ENCODE measurements around the gene CBX6. TPM values are rescaled to one million over a fixed set of nuclear protein-coding genes. Genes with fewer than 3 reads are reported as not detected.
"Not testable (repeated sequence)": the region's sequence is repeated elsewhere in the genome, so short reads cannot be mapped to it uniquely, and the experiment has no call there.

The CBX6 gene
- total RNA-seq, 2 experiments from 2014 or later = 73.1 to 124 TPM

GRCh38 chr22:38862375-38863329, 9.4 kb downstream of the CBX6 start:
- CTCF ChIA-PET = interaction anchor here (2.4 kb wide), 1 partner anchor 93 kb away, joined by 7 read pairs; no protein-coding TSS in a partner anchor
- Mint-ChIP-seq H3K4me3 (no peak overlapping the region), H3K4me1 (peaks cover 3% of the 10 kb centered on the region), H3K27me3 (peaks cover under 1% of the 10 kb centered on the region), H3K36me3 (peaks cover 3% of the 10 kb centered on the region), H3K27ac (no peak overlapping the region), H3K9me3 (ENCODE audit: low read depth) (no peaks in the 10 kb centered on the region)
- DNase-seq (no peak), ATAC-seq (no peak)

- ATAC-seq = no peak
- Mint-ChIP-seq H3K36me3 (peaks cover 1% of the 10 kb centered on the region), H3K9me3 (ENCODE audit: low read depth) (no peaks in the 10 kb centered on the region), H3K4me3 (no peak overlapping the region), H3K27me3 (peaks cover 8% of the 10 kb centered on the region), H3K27ac (no peak overlapping the region), H3K4me1 (peaks cover 2% of the 10 kb centered on the region)
- CTCF ChIA-PET = interaction anchor here (2.0 to 2.4 kb wide), 2 partner anchors 8 to 92 kb away, joined by 7 to 10 read pairs; no protein-coding TSS in a partner anchor
- DNase-seq = no peak
Observed at GRCh38 chr22:38861927-38862326, 10.1 kb downstream of the CBX6 start.

GRCh38 chr22:38861170-38861876, 10.7 kb downstream of the CBX6 start:
- Mint-ChIP-seq H3K27me3 (peaks cover 9% of the 10 kb centered on the region), H3K9me3 (ENCODE audit: low read depth) (no peaks in the 10 kb centered on the region), H3K4me3 (no peak overlapping the region), H3K36me3 (peaks cover 1% of the 10 kb centered on the region), H3K4me1 (peaks cover 2% of the 10 kb centered on the region), H3K27ac (no peak overlapping the region)
- CTCF ChIA-PET = interaction anchor here (2.0 to 2.4 kb wide), 2 partner anchors 8 to 92 kb away, joined by 7 to 10 read pairs; no protein-coding TSS in a partner anchor
- DNase-seq (no peak), ATAC-seq (no peak)

GRCh38 chr22:38860283-38861169, 11.5 kb downstream of the CBX6 start:
- Mint-ChIP-seq H3K27me3 (peaks cover 10% of the 10 kb centered on the region), H3K27ac (no peak overlapping the region), H3K4me1 (peaks cover 2% of the 10 kb centered on the region), H3K4me3 (no peak overlapping the region), H3K36me3 (peaks cover 1% of the 10 kb centered on the region), H3K9me3 (ENCODE audit: low read depth) (no peaks in the 10 kb centered on the region)
- CTCF ChIA-PET = interaction anchor here (2.0 to 2.4 kb wide), 2 partner anchors 9 to 91 kb away, joined by 7 to 10 read pairs; no protein-coding TSS in a partner anchor
- no peak for DNase-seq
- ATAC-seq = no peak

GRCh38 chr22:38859581-38860282, 12.3 kb downstream of the CBX6 start:
- Mint-ChIP-seq H3K9me3 (ENCODE audit: low read depth) (no peaks in the 10 kb centered on the region), H3K4me3 (no peak overlapping the region), H3K27me3 (peaks cover 14% of the 10 kb centered on the region), H3K4me1 (no peaks in the 10 kb centered on the region), H3K36me3 (peaks cover 1% of the 10 kb centered on the region), H3K27ac (no peak overlapping the region)
- no peak for ATAC-seq
- CTCF ChIA-PET = interaction anchor here (2.0 to 3.0 kb wide), 2 partner anchors 10 to 11 kb away, joined by 10 to 11 read pairs; no protein-coding TSS in a partner anchor
- DNase-seq = no peak

GRCh38 chr22:38858492-38858891, 13.5 kb downstream of the CBX6 start:
- no peak for DNase-seq
- no peak for ATAC-seq
- Mint-ChIP-seq H3K36me3 (no peaks in the 10 kb centered on the region), H3K4me3 (no peak overlapping the region), H3K27ac (no peak overlapping the region), H3K4me1 (no peaks in the 10 kb centered on the region), H3K9me3 (ENCODE audit: low read depth) (no peaks in the 10 kb centered on the region), H3K27me3 (peaks cover 17% of the 10 kb centered on the region)
- CTCF ChIA-PET = interaction anchor here (3.0 kb wide), 1 partner anchor 12 kb away, joined by 11 read pairs; no protein-coding TSS in a partner anchor

- H3K4me3 Mint-ChIP-seq; ATAC-seq; H3K9me3 Mint-ChIP-seq (ENCODE audit: low read depth); H3K36me3 Mint-ChIP-seq; H3K27ac Mint-ChIP-seq; H3K4me1 Mint-ChIP-seq; DNase-seq: not testable (repeated sequence)
- H3K27me3 Mint-ChIP-seq = peaks cover 25% of the 10 kb centered on the region
- CTCF ChIA-PET = interaction anchor here (3.7 kb wide), 1 partner anchor 15 kb away, joined by 24 read pairs; no protein-coding TSS in a partner anchor
Observed at GRCh38 chr22:38854476-38854875, 17.5 kb downstream of the CBX6 start.

GRCh38 chr22:38853883-38854282, 18.1 kb downstream of the CBX6 start:
- not testable (repeated sequence) for H3K36me3 Mint-ChIP-seq; H3K9me3 Mint-ChIP-seq (ENCODE audit: low read depth); DNase-seq; ATAC-seq; H3K4me3 Mint-ChIP-seq; H3K27ac Mint-ChIP-seq; H3K4me1 Mint-ChIP-seq
- peaks cover 28% of the 10 kb centered on the region for H3K27me3 Mint-ChIP-seq
- CTCF ChIA-PET = interaction anchor here (3.7 kb wide), 1 partner anchor 16 kb away, joined by 24 read pairs; no protein-coding TSS in a partner anchor

GRCh38 chr22:38853196-38853651, 18.8 kb downstream of the CBX6 start:
- H3K4me1 Mint-ChIP-seq = no peaks in the 10 kb centered on the region
- no peaks in the 10 kb centered on the region for H3K9me3 Mint-ChIP-seq (ENCODE audit: low read depth)
- no peak overlapping the region for H3K27ac Mint-ChIP-seq
- no peaks in the 10 kb centered on the region for H3K36me3 Mint-ChIP-seq
- no peak for DNase-seq
- H3K27me3 Mint-ChIP-seq = peaks cover 30% of the 10 kb centered on the region
- no peak overlapping the region for H3K4me3 Mint-ChIP-seq
- CTCF ChIA-PET = interaction anchor here (3.7 kb wide), 1 partner anchor 16 kb away, joined by 24 read pairs; no protein-coding TSS in a partner anchor
- ATAC-seq = no peak

- no peak for ATAC-seq
Observed at GRCh38 chr22:38852522-38852921, 19.5 kb downstream of the CBX6 start.

GRCh38 chr22:38850941-38851849, 20.8 kb downstream of the CBX6 start:
- no peak for ATAC-seq
- no peaks in the 10 kb centered on the region for H3K4me1 Mint-ChIP-seq
- no peak for DNase-seq
- H3K36me3 Mint-ChIP-seq = no peaks in the 10 kb centered on the region
- H3K27me3 Mint-ChIP-seq = peaks cover 37% of the 10 kb centered on the region
- CTCF ChIA-PET = interaction anchor here (1.4 to 3.7 kb wide), 2 partner anchors 18 to 118 kb away, joined by 3 to 24 read pairs; no protein-coding TSS in a partner anchor
- no peak overlapping the region for H3K27ac Mint-ChIP-seq
- no peak overlapping the region for H3K4me3 Mint-ChIP-seq
- no peaks in the 10 kb centered on the region for H3K9me3 Mint-ChIP-seq (ENCODE audit: low read depth)

More at GRCh38 chr22:38852522-38852921, 19.5 kb downstream of the CBX6 start:
- H3K9me3 Mint-ChIP-seq (ENCODE audit: low read depth) = no peaks in the 10 kb centered on the region
- DNase-seq = no peak
- H3K36me3 Mint-ChIP-seq = no peaks in the 10 kb centered on the region
- CTCF ChIA-PET = interaction anchor here (1.4 to 3.7 kb wide), 2 partner anchors 17 to 119 kb away, joined by 3 to 24 read pairs; no protein-coding TSS in a partner anchor
- no peaks in the 10 kb centered on the region for H3K4me1 Mint-ChIP-seq
- H3K4me3 Mint-ChIP-seq = no peak overlapping the region
- peaks cover 32% of the 10 kb centered on the region for H3K27me3 Mint-ChIP-seq
- no peak overlapping the region for H3K27ac Mint-ChIP-seq

Measured in activated CD8-positive, alpha-beta memory T cell treated with anti-CD3 and anti-CD28 coated beads, Interleukin-2, amount 10 ng/mL, durations not matched to agents 7 days and 5 days (primary cell).